Endothelial cell of umbilical vein (primary cell): ENCODE measurements around the gene FALEC. TPM values are rescaled to one million over a fixed set of nuclear protein-coding genes. Genes with fewer than 3 reads are reported as not detected.

ENCODE experiments used
- BruUV-seq: library from RNA; stranded (reverse); fragments of 400-500 nt; replicated peaks from 2 replicates; lab custom pipeline; 2021; lab: Mats Ljungman, UMichigan
- CTCF ChIA-PET: fragments of 300-600, 350-600 bp; sonication (Branson Sonifier 250); formaldehyde crosslinking; loops from one replicate; lab custom pipeline; 2021; ENCODE audit warnings: antibody characterized with exemption, inconsistent platforms; lab: Charles Lee
- POLR2A ChIA-PET: fragments of 300-600, 350-600 bp; sonication (Branson Sonifier 250); formaldehyde crosslinking; loops from one replicate; lab custom pipeline; 2021; ENCODE audit warnings: antibody characterized with exemption, inconsistent platforms; lab: Charles Lee
- DNase-seq: peaks from one replicate; pipeline ENCODE4 v3.0.0-alpha.2; 2011; ENCODE audit warnings: low read depth, low spot score
- FAIRE-seq: peaks from 2 replicates; lab custom pipeline; 2011; peaks lifted over from hg19 to GRCh38; lab: Jason Lieb, UNC
- H2AFZ ChIP-seq: 2 replicates; pipeline ENCODE4 v1.6.0; 2012; ENCODE audit warnings: low read depth, low read length, control low read depth, inconsistent platforms
- H3K27ac ChIP-seq: 2 replicates; pipeline ENCODE4 v1.5.1; 2011; ENCODE audit warnings: low read depth, mild to moderate bottlenecking, control low read depth, low read length, moderate library complexity; ENCODE audit not compliant: insufficient read depth
- H3K27me3 ChIP-seq, 2 experiments: 2 replicates each; pipeline versions ENCODE4 v1.6.0 to v1.6.1; 2011; ENCODE audit warnings: low read length in 2 of 2, mixed read lengths in 1 of 2; ENCODE audit not compliant: control insufficient read depth in 2 of 2, insufficient read depth in 2 of 2
- H3K36me3 ChIP-seq, 2 experiments: 2 replicates in 1 of 2; 3 replicates in 1 of 2; pipeline ENCODE4 v1.5.1; 2011; ENCODE audit warnings: low read length in 2 of 2, mild to moderate bottlenecking in 1 of 2, moderate library complexity in 1 of 2; ENCODE audit not compliant: control insufficient read depth in 2 of 2, insufficient read depth in 2 of 2; ENCODE audit errors: extremely low read depth in 1 of 2
- H3K4me1 ChIP-seq: 3 replicates; pipeline ENCODE4 v1.5.1; 2011; ENCODE audit warnings: mild to moderate bottlenecking, low read length; ENCODE audit not compliant: control insufficient read depth, insufficient read depth; ENCODE audit errors: extremely low read depth
- H3K4me2 ChIP-seq: 2 replicates; pipeline ENCODE4 v1.6.1; 2011; ENCODE audit warnings: low read length, control low read depth, mixed read lengths; ENCODE audit not compliant: insufficient read depth
- H3K4me3 ChIP-seq, 3 experiments: fragments of 200-600 bp in 1 of 3; sonication (generic), shearing (Covaris generic) in 1 of 3; replicated peaks in 1 of 3; 2 replicates each; pipeline ENCODE4 v1.5.1; 2011 to 2016; ENCODE audit warnings: control low read depth in 3 of 3, low read length in 3 of 3, mild to moderate bottlenecking in 2 of 3, inconsistent platforms in 1 of 3, low read depth in 1 of 3, moderate library complexity in 1 of 3; ENCODE audit not compliant: insufficient read depth in 1 of 3
- H3K79me2 ChIP-seq: 2 replicates; pipeline ENCODE4 v1.6.0; 2012; ENCODE audit warnings: low read length, inconsistent platforms; ENCODE audit not compliant: control insufficient read depth, insufficient read depth
- H3K9ac ChIP-seq: replicated peaks from 2 replicates; pipeline ENCODE3; 2011; ENCODE audit warnings: low read length, control low read depth; ENCODE audit not compliant: insufficient read depth; ENCODE audit errors: extremely low read depth
- H3K9me1 ChIP-seq: replicated peaks from 3 replicates; pipeline ENCODE4 v1.6.0; 2011; ENCODE audit warnings: mild to moderate bottlenecking, low read length; ENCODE audit not compliant: control insufficient read depth, insufficient read depth; ENCODE audit errors: extremely low read depth
- H3K9me3 ChIP-seq: replicated peaks from 2 replicates; pipeline ENCODE4 v1.5.1; 2012; ENCODE audit warnings: low read length, inconsistent platforms; ENCODE audit not compliant: control insufficient read depth, insufficient read depth
- H4K20me1 ChIP-seq: replicated peaks from 2 replicates; pipeline ENCODE3; 2011; ENCODE audit warnings: mild to moderate bottlenecking, low read length; ENCODE audit not compliant: control insufficient read depth, insufficient read depth; ENCODE audit errors: extremely low read depth
- CTCF ChIP-seq, 2 donors: IDR thresholded peaks; 1 replicate in 1 of 2; 2 replicates in 1 of 2; pipeline ENCODE4 v1.5.1; 2011; ENCODE audit warnings: low read length in 2 of 2, mild to moderate bottlenecking in 2 of 2, moderate library complexity in 2 of 2, control low read depth in 1 of 2, inconsistent platforms in 1 of 2, low read depth in 1 of 2; ENCODE audit not compliant: insufficient read depth in 1 of 2; ENCODE audit errors: extremely low read depth in 1 of 2
- EZH2 ChIP-seq: IDR thresholded peaks from 2 replicates; pipeline ENCODE4 v1.6.1; 2012; ENCODE audit warnings: borderline replicate concordance, low read depth, mild to moderate bottlenecking, moderate library complexity, low read length, inconsistent platforms; ENCODE audit not compliant: severe bottlenecking
- GATA2 ChIP-seq: IDR thresholded peaks from 2 replicates; pipeline ENCODE4 v1.7.0; 2011; ENCODE audit warnings: low read depth, mild to moderate bottlenecking, moderate library complexity, mixed read lengths, low read length; ENCODE audit not compliant: insufficient read length, insufficient read depth
- JUN ChIP-seq: IDR thresholded peaks from 2 replicates; pipeline ENCODE4 v1.6.1; 2011; ENCODE audit warnings: borderline replicate concordance, low read depth; ENCODE audit not compliant: insufficient read length, insufficient read depth
- MYC ChIP-seq: IDR thresholded peaks from one replicate; pipeline ENCODE4 v1.6.1; 2011; ENCODE audit warnings: mild to moderate bottlenecking, low read depth, low read length
- dilution Hi-C: fragments of 300-500 bp; cut with MboI; formaldehyde crosslinking; loops from one replicate; pipeline ENCODE4 v1.15.0; 2019; ENCODE audit warnings: low sequenced_read_pairs; ENCODE audit not compliant: extremely low pct_ligation_motif_present
- intact Hi-C: fragments of 100-400 bp; cut with micrococcal nuclease; formaldehyde crosslinking; loops from one replicate; pipeline ENCODE4 v1.10.0; 2022
- polyA plus RNA-seq, 4 experiments: library from polyadenylated mRNA; depleted of rRNA in 3 of 4; stranded (reverse) in 3 of 4; unstranded in 1 of 4; fragments of >200 nt; gene quantifications; 2 replicates each; pipeline versions ENCODE4 v1.2.1 to v1.2.3, GENCODE V29; 2011 to 2012; ENCODE audit warnings: missing spikeins in 1 of 4
- total RNA-seq: library from RNA; stranded (reverse); gene quantifications from 2 replicates; pipeline ENCODE4 v1.2.3, GENCODE V29; 2021
- TF ChIP-seq, protein P1 (sequence below): IDR thresholded peaks from 2 replicates; pipeline ENCODE4 v1.6.1; 2011; ENCODE audit not compliant: insufficient read depth, insufficient read length

The FALEC gene
- total and polyA plus RNA-seq, 2 donors (not counting 3 experiments of a cell fraction or from before 2014, with no cell fraction given): not detected

DNA sequence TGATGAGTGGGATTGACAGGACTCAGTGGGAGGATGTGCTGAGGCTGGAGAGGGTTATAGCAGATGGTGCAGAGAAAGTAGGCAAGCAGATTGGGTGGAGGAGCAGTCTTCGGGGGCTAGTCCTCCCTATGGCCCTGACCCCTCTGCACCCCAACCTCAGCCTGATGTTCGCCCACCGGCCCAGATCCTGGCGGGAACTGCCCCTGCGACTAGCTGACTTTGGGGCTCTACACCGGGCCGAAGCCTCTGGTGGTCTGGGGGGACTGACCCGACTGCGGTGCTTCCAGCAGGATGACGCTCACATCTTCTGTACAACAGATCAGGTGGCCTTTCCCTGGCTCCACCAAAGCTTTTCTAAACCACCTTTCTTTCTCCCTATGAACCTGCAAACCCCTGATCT, 17.2 kb upstream of the FALEC start:
- no peaks in the 10 kb centered on the region for H4K20me1 ChIP-seq
- no peak overlapping the region for H3K4me2 ChIP-seq
- no peak overlapping the region for H3K4me3 ChIP-seq
- no peaks in the 10 kb centered on the region for H3K79me2 ChIP-seq
- dilution Hi-C loops (no loop called here), intact Hi-C loops (no loop called here)
- H3K9me3 ChIP-seq: no peaks in the 10 kb centered on the region
- ChIA-PET POLR2A (interaction anchor here (0.7 kb wide), 1 partner anchor 36 kb away, joined by 3 read pairs; no protein-coding TSS in a partner anchor), CTCF (no interaction called here)
- DNase-seq (no peak), FAIRE-seq (no peak)
- TF ChIP-seq MYC: no peak
- no peak for TF ChIP-seq EZH2
- TF ChIP-seq, protein P1, sequence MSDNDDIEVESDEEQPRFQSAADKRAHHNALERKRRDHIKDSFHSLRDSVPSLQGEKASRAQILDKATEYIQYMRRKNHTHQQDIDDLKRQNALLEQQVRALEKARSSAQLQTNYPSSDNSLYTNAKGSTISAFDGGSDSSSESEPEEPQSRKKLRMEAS: no peak
- no peak for TF ChIP-seq JUN
- no peak for TF ChIP-seq GATA2
- TF ChIP-seq CTCF (IDR thresholded peaks at IDR 0.05; ENCODE audit: extremely low read depth in 1 of 2, insufficient read depth in 1 of 2, low read depth in 1 of 2, low read length in 2 of 2): no peak
- H3K9me1 ChIP-seq: no peaks in the 10 kb centered on the region
- no peak overlapping the region for H3K9ac ChIP-seq
- H3K4me1 ChIP-seq: no peaks in the 10 kb centered on the region
- H3K36me3 ChIP-seq: peaks cover 0 to 7% of the 10 kb centered on the region in 2 experiments
- no peaks in the 10 kb centered on the region for H3K27me3 ChIP-seq
- H3K27ac ChIP-seq: no peak overlapping the region
- no TSS peak for BruUV-seq
- H2AFZ ChIP-seq: no peak overlapping the region
